Stimulated activated CD4-positive, alpha-beta T cell treated with anti-CD3 and anti-CD28 coated beads, Interleukin-4, amount 100 ng/mL, for 24 hours (primary cell): Measurements from ENCODE around the gene COMMD9.

Experiments used
- DNase-seq: peaks from one replicate; pipeline ENCODE4 v3.0.0-alpha.2; 2020

Gene COMMD9

DNA sequence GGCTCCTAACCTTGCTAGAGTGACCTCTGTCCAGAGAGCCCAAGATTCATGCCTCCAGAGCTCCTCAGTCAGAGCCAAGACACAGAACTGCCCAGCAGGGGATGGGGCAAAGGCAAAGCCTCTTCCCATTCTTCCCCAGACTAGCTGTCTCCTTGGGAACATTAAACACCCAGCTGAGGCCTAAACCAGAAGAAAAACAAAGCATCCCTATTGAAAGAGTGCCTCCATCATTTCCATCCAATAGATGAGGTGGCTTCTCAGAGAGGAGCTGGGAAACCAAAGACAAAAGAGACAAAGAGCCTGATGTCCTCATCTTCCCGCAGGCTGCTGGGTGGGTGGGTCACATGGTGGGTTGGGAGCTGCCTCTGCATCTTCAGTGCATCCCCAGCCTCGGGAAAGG lies 37.4 kb downstream of the COMMD9 start:
- DNase-seq, result no peak

DNA sequence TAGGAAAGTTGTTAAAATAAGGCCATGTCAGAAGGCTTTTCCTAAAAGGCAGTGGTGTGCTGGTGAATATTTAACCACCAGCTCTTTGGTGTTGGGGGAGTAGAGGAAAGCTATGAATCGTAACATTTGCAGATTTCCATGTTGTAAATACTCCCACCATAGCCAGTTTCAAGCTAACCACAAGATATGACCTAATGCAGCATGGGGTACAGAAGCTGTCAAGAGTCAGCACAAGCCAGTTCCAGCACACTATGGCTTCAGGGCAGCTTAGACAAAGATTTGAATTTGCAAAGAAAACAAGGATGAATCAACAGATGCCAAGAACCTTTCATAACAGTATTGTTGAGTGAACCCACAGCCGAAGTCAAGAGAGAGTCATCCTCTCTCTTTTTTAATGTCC lies 40.0 kb downstream of the COMMD9 start:
- no peak for DNase-seq

DNA sequence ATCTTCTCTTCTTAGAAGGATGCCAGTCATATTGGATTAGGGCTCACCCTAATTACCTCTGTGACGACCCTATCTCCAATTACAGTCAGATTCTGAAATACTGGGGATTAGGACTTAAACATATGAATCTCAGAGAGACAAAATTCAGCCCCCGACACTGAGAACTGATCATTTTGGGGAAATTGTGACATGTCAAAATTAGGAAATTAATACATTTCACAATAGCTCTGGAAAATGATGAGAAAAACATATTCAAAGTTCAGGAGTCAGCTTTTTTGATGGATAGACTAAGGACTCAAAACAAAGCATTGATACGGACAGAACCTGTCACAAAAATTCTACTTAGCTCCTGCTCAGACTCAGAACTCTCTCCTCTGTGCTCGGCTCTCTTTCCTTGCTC lies 40.8 kb downstream of the COMMD9 start:
- no peak for DNase-seq

DNA sequence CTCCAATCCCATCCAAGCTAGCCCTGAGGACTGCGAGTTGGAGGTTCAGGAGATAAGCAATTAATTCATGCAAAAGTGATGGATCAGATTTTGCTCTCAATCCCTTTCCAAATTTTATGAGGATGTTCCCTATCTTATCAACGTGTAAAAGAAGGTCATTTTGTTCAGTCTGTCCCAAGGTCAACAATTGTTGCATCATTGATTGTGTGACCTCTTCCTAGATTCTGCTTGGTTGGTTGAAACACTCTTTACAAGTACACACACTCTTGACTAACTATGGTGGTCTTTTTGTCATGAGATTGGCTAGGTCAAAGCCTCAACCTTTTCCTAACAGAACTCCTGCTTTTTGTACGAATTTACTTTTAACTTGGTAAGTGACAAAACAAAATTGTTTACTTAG lies 41.7 kb downstream of the COMMD9 start:
- DNase-seq, result no peak

DNA sequence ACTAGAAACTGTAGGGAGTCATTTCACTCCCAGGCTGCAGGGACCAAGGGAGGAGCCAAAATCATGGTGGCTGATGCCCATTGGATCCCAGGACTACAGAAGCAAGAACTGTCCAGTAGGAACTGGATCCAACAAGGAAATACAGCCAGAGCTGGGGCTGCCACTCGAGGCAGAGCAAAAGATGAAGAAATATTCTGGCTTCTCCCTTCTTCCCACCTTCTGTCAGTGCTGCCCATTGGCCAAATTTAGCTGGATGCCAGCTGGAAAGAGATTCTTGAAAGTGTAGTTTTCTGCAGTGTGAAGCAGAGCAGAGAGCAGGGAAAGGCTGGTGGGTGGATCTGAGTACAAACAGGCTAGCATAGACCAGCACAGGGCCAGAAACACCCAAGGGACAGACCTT lies 45.6 kb downstream of the COMMD9 start:
- no peak for DNase-seq

DNA sequence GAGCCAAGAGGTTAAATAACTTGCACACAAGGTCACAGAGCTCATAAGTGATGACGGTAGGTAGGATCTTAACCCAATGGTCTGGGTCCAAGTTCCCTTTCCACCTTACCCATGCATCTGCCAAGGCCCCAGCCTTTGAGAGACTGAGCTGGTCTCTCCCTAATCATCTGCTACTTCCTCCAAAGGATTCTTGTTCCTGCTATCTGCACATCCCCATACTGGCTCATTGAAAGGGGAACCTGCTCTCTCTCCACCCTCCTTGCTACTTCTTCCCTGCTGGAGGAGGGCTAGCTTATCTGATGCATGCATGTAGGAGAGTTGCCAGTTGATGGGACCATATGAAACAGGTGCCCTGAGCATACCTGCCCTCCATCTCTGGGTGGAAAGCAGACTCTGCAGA lies 47.7 kb downstream of the COMMD9 start:
- no peak for DNase-seq

DNA sequence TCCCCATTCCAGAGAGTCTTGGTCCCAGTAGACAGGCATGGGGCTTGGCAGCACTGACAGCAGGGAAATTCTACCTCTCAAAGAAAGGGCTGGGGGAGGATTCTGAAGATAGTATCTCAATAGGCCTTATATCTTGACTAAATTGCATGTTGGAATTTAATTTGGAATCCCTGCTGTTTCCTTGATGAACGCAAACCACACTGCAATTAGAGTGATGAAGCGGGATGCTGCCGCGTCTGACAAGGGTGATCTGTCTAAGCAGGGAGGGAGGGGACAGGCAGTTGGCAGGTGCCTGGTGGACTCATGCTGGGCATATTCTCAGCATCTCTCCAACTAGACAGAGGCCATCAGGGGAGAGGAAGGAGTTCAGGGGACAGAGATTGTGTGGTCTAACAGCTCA lies 48.4 kb downstream of the COMMD9 start:
- no peak for DNase-seq

DNA sequence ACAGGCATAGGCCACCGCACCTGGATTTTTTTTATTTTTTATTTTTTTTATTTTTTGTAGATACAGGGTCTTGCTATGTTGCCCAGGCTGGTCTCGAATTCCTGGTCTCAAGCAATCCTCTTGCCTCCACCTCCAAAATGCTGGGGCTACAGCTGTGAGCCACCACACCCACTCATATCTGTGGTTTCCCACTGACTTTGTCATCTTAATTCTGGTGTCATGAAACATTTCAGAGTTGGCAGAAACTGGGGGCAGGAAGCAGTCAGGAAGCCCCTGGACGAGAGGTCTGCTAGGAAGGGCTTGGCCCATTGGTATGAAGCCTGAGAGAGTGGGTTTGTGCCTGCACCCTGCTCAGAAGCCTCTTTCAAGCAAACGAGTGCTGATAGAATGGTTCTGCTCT lies 49.1 kb downstream of the COMMD9 start:
- no peak for DNase-seq

DNA sequence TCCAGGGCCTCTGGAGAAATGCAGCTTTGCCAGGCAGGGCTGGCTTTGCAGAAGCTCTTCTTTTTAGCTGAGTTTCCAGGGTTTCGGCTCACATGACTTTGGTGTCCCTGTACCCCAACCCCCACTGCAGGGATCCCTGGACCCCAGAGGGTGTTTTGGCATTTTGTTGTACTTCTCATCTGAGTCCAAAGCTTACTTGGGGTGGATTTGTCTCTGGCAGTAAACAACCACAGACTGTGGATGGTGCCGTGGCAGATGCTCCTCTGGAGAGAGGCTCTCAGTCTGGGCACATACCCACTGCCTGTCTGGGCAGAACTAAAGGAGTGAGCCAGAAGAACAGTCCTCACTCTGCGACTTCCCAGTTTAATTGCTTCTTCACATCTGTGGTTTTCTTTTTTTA lies 49.6 kb downstream of the COMMD9 start:
- DNase-seq, result no peak

DNA sequence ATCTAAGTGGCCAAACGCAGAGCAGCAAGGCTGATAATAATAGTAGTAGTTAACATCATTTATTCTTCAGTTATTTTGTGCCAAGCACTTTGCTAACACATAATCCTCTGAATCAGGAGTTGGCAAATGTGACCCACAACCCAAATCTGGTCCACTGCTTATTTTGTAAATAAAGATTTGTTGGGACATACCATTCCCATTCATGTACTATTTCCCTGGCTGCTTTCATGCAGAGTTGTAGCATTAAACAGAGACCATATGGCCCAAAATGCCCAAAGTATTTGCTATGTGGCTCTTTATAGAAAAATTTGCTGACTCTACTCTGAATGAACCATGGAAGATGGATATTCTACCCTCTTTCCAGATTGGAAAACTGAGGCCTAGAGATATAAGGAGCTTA lies 50.3 kb downstream of the COMMD9 start:
- no peak for DNase-seq

DNA sequence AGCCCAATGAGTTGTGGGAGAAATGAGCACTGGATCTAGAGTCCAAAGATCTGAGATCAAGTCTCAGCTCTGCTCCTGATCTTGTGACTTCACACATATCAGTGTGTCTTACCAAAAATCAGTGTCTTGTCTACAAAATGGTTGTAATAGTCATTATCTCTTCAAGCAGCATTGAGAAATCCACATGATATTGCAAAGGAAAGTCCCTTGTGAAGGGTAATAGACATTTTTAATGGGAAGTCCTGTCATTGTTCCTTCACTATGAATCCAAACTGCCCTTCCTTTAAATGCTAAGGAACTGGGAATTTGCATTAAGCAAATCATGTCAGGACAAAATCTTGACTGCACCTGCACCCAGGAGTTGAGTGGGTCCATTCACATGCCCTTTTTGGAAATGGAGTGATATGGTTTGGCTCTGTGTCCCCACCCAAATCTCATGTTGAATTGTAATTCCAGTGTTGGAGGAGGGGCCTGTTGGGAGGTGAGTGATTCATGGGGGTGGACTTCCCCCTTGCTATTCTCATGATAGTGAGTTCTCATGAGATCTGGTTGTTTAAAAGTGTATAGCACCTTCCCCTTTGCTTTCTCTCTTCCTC lies 51.1 kb downstream of the COMMD9 start:
- DNase-seq, result no peak

DNA sequence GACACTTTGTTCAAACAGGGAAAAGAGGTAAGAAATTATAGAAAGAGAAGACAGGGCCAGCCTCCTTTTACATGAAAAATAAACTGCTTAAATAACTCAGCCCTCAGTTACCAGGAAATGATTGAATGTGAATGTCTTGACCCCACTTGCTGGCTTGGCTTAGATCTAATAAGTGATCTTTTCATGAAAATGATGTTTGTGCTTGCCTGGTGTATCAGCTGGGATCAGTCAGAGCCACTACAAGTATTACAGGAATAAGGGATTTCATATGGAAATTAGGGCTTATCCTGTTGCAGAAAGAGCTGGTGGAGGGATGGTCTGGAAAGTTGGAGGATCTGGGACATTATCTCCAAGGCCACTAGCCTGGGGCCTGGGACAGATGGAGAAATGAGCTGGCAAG lies 51.8 kb downstream of the COMMD9 start:
- no peak for DNase-seq

DNA sequence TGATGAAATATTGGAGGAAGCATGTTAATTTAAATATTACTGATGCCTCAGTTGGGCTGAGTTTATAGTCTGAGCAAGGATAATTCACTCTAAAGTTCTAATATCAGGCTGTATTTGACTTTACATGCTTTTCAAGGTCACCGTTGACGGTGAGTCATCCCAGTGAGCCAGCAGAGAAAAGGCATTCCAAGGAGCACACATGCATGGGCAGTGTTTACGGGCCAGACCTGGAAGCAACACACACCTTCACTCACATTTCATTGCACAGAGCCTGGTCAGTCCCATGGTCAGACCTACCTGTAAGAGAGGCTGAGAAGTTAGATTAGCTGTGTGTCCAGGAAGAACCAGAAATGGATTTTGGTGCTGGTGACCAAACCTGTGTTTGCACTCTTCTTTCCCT lies 53.5 kb downstream of the COMMD9 start:
- no peak for DNase-seq

DNA sequence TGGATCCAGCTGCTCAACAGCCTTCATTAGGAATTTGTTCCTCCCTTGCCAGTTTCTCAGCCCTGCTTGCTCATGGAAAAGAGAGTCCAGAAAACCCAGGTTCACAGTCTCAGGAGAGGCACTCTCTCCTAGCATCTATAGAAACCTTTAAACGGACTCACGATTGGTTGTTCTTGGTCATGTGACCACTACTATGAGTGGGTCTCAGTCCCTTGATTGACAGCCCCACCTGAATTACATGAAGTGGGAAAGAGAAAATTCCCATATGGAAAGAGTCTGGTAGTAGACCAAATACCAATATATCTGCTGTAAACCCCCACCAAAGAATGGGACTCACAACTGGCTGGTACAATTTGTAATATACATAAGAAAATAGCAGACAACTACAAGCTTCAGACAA lies 54.4 kb downstream of the COMMD9 start:
- no peak for DNase-seq

DNA sequence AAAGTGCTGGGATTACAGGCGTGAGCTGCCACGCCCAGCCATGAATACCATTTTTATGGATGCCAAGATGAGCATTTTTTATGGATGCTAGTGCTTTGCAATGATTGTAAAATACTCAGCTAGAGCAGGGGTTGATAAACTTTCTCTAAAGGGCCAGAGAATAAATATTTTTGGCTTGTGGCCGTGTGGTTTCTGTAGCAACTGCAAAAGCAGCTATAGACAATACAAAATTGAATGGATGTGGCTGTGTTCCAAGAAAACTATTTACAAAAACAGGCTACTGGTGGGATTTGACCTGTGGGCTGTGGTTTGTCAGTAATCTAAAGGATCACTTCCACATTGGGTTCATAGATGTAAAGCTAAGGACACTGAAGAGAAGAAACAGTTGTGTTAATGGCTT lies 56.0 kb downstream of the COMMD9 start:
- no peak for DNase-seq

DNA sequence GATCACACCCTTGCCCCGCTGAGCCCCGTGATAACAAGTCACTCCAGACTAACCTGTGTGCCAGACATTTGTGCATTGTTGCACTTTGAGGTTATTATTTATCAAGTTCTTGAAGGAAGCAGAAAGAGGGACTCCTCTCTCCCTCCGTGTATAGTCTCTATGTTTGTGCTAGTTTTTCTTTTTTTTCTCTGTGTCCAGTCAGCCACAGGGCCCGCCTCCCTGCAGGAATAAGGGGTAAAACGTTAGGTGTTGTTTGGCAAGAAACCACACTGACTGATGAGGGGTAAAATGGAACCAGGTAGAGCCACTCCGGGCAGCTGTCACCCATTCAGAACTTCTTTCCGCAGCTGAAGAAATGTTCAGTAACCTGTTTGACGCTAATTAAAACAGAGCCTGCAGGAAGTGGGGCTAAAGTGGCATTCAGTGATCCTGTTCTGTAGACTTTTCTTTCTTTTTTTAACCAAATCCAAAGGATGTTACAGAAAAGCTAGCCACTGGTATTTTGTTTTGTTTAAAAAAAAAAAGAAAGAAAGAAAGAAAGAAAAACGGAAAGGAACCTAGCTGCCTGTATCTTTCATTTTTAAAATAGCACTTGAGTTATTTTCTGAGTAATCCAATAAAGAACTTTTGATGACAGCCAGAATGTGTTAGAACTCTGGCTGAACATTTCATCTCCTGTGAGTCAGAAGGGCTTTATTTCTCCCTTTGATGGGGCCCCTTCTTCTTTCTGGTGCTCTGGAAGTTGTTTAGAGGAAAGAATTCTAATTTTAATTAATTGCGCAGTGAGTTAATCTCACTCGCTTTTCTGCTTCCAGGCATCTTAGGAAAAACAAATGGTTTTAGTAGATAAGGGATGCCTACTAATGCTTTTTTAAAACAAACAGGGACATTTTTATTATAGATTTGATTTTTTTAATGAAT lies 58.2 kb downstream of the COMMD9 start:
- no peak for DNase-seq

DNA sequence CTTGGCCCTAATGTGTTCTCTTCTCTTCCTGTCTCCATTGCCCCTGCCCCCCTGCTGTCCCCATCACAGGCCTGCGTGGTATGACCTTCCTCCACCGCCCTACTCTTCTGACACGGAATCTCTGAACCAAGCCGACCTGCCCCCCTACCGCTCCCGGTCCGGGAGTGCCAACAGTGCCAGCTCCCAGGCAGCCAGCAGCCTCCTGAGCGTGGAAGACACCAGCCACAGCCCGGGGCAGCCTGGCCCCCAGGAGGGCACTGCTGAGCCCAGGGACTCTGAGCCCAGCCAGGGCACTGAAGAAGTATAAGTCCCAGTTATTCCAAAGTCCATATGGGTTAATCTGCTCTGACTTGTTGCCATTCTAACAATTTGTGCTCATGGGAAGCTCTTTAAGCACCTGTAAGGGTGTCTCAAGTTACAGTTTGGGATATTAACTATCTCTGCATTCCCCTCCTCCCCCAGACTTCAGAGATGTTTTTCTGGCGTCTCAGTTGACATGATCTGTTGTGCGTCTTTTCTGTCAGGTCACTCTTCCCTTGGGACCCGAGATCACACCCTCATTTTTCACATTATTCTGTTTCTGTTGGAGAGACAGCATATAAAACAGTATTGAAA lies 60.0 kb downstream of the COMMD9 start:
- no peak for DNase-seq

DNA sequence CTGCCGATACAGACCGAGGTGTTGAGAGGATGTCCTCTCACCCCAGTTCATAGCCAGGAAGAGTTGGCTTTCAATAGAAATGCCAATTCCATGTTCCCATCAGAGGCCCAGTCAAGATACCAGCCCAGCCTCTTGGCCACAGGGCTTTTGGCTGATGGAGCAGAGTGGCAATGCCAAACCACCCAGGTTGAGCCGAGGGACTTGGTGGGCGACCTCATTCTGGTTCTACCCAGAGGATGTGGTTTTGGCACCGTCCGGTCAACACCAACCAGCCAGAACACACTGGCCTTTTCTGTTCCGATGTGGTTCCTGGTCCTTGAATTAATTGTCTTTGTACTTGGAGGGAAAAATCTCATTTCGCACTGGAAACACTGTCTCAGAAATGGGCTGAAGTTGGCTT lies 60.5 kb downstream of the COMMD9 start:
- no peak for DNase-seq

DNA sequence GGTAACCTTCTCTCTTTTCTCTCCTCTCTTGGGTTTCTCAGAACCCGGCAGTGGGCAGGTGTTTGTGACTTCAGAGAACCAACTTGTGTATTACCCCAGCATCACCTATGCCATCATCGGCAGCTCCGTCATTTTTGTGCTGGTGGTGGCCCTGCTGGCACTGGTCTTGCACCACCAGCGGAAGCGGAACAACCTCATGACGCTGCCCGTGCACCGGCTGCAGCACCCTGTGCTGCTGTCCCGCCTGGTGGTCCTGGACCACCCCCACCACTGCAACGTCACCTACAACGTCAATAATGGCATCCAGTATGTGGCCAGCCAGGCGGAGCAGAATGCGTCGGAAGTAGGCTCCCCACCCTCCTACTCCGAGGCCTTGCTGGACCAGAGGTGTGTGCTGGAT lies 62.2 kb downstream of the COMMD9 start:
- no peak for DNase-seq

DNA sequence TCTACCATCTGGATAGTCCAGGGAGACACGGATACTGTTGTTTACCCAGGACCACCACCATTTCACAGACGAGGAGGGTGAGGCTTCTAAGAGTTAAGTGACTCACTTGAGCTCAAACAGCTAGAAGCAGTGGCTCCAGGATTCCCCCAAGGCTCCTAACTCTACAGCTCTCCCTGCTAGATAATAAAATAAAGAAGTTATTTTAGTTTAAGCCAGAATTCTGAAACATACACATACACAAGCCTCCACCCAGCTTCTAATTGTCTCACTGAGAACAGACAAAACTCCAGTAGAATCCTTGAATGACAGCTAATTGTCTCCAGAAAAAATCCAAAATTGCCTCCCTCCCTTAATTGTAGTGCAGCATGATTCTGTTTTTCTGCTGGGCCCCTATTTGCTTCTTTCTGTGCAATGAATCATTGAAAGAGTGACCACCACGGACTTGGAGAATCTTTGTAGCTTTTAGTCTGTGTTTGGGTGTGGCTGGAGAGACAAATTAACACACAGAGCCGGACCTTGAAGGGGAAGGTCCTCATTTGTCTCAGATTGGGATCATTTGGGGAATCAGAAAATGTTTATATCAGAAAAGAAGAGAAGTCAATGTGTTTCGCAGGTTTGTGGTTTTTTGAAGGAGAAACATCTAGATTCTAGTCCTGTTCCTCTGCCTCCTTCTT lies 64.9 kb downstream of the COMMD9 start:
- DNase-seq, result no peak

DNA sequence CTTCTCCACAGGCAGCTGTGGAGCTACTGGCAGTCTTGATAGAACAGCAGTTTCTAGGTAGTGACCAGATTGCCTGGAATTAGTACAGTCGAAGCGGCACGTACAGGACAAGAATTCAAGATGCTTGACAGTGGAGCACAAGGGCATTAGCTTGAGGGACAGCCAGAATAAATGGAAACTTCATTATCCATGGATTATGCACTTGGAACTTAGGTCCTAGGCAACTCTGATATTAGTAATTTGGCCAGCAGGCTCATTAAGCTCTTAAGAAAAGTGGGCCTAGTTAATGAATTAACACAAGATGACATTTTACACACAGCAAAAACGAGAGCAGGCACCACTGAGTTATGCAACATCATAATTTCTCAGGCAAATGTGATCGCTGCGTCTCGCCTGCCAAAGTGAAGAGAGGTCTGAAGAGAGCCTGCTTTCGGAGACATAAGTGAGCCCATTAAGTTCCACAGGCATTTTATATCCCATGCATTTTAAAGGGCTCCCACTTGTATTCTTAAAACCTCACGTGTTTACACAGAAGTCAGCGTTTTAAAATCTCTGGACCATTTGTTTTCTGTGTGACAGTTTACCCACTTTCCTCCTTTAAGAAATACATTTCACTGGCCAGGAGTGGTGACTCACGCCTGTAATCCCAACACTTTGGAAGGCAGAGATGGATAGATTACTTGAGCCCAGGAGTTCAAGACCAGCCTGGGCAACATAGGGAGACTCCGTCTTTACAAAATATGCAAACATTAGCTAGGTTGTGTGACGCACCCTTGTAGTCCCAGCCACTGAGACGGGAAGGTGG lies 66.2 kb downstream of the COMMD9 start:
- no peak for DNase-seq
